Adrenal gland (tissue), 12 donors: ENCODE results near the gene CES1. TPM values are rescaled to one million over a fixed set of nuclear protein-coding genes. Genes with fewer than 3 reads are reported as not detected.
A peak's percentile ranks its signal among the peaks of the same experiment; 100 is the strongest.
"Not testable (repeated sequence)": the region's sequence is repeated elsewhere in the genome, so short reads cannot be mapped to it uniquely, and the experiment has no call there.

ENCODE experiments used
- DNase-seq, 7 donors: peaks; one replicate each; pipeline ENCODE4 v3.0.0-alpha.2; 2019 to 2020
- H3K27ac ChIP-seq, 5 donors: fragments of 200-600 bp; sonication (generic) in 4 of 5; 1 replicate in 3 of 5; 2 replicates in 2 of 5; pipeline versions ENCODE4 v1.5.1 to v1.8.0; 2016 to 2020; ENCODE audit warnings: mild to moderate bottlenecking in 1 of 5
- H3K27me3 ChIP-seq: fragments of 200-600 bp; 2 replicates; pipeline ENCODE4 v1.8.0; 2021
- H3K36me3 ChIP-seq, 2 donors: fragments of 200-600 bp; replicated peaks in 1 of 2; 1 replicate in 1 of 2; 2 replicates in 1 of 2; pipeline versions ENCODE4 v1.5.1 to v1.8.0; 2018 to 2022
- H3K4me1 ChIP-seq, 2 donors: fragments of 200-600 bp; replicated peaks in 1 of 2; 1 replicate in 1 of 2; 2 replicates in 1 of 2; pipeline versions ENCODE4 v1.5.1 to v1.8.0; 2018 to 2021
- H3K4me3 ChIP-seq, 4 donors: fragments of 200-600 bp; sonication (generic) in 3 of 4; one replicate each; pipeline ENCODE4 v1.5.1; 2016 to 2018
- H3K9me3 ChIP-seq, 3 donors: fragments of 200-600 bp; sonication (generic) in 1 of 3; replicated peaks in 1 of 3; 1 replicate in 2 of 3; 2 replicates in 1 of 3; pipeline versions ENCODE4 v1.5.1 to v1.8.0; 2016 to 2021
- POLR2A ChIP-seq, 2 donors: fragments of 450-650 bp; IDR thresholded peaks; one replicate each; pipeline ENCODE4 v1.6.1; 2017; ENCODE audit warnings: antibody characterized with exemption in 2 of 2, mild to moderate bottlenecking in 2 of 2, moderate library complexity in 1 of 2
- WGBS, 4 donors: extraction: QIAGEN DNeasy Blood & Tissue Kit in 2 of 4; methylation state at CpG; one replicate each; pipeline versions ENCODE4 v1.1.5 to v1.1.7; 2013 to 2017; 5-methylcytosine and 5-hydroxymethylcytosine counted together
- intact Hi-C, 2 donors: fragments of 100-400 bp; cut with DNase I; formaldehyde crosslinking; loops; one replicate each; pipeline versions ENCODE4 v1.14.1 to v1.15.0; 2022 to 2023
- polyA plus RNA-seq, 3 donors: library from polyadenylated mRNA; stranded (reverse); fragments of 200-250 nt in 2 of 3; fragments of 350-450 nt in 1 of 3; fragmentation: Illumina TruSeq in 1 of 3; extraction: RNeasy Lipid Tissue Mini Kit (QIAGEN cat#74804) in 1 of 3; gene quantifications; one replicate each; pipeline ENCODE4 v1.2.3, GENCODE V29; 2013 to 2014
- total RNA-seq, 9 donors: library from RNA; depleted of rRNA in 4 of 9; stranded (reverse); fragments of >200 nt in 4 of 9; fragments of 120-200 nt in 1 of 9; fragmentation: NEBNext Ultra II Directional in 1 of 9; extraction: Animal tissue kit (Norgen Biotek cat#: 25700) in 1 of 9; gene quantifications; one replicate each; pipeline versions ENCODE4 v1.1.0 to v1.2.4, GENCODE V29; 2013 to 2023
- TF ChIP-seq, protein P1 (sequence below), 6 experiments: fragments of 450-650 bp in 4 of 6; fragments of 200-600 bp in 2 of 6; sonication (generic) in 1 of 6; IDR thresholded peaks; 1 replicate in 5 of 6; 2 replicates in 1 of 6; pipeline versions ENCODE4 v1.5.1 to v1.8.0; 2016 to 2021; ENCODE audit warnings: antibody characterized with exemption in 6 of 6, mild to moderate bottlenecking in 2 of 6, moderate library complexity in 1 of 6
- donor health status: healthy with polysubstance abuse.
- donor health status: Bipolar disorder and iron deficiency.
- donor health status: DM: yes; HTN: yes; CAD: no.
- donor health status: DM: no; HTN: no; CAD: no.
- donor health status: DM: no; HTN: no; CAD: no.
- donor health status: DM: yes; HTN: yes; CAD: no.

The CES1 gene
- total and polyA plus RNA-seq, 12 donors = 0.11 to 103 (median 18.9) TPM

DNA sequence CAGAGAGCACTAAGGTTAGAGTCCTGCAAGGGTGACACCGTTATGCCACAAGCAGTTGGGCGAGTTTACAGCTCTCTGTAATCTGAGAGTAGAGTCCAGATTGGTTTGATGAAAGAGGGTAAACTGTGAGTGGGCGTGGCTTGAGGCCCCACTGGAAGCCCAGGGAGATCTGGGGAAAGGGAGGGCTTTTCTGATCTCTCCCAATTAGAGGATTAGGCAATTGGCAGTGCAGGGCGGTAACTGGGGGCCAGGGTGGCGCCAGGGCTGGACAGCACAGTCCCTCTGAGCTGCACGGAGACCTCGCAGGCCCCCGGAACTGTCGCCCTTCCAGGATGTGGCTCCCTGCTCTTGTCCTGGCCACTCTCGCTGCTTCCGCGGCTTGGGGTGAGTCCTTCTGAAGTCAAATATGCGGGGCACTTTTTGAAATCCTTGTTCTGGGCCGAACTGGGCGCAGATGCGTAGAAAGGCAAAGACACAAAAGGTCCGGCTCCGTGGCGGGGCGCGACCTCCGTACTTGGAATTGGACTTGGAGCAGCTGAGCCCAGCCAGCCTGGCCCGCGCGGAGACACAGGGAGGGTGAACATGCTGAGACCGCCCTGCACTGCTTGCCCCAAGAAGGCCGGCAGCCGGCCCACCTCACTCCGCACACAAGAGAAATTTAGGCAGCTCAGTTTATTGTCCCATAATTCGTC lies 72.4 kb downstream of the CES1 start:
- no peak overlapping the region for H3K27ac ChIP-seq
- peak in 2 of 7 donors; percentile 17 to 18 for DNase-seq
- WGBS, 4 donors = 33 to 68% (median 54%) methylated on average over 29 to 30 of the region's 30 CpGs
- no peaks in the 10 kb centered on the region for H3K4me1 ChIP-seq
- H3K4me3 ChIP-seq = no peak overlapping the region
- intact Hi-C loops = no loop called here
- no peaks in the 10 kb centered on the region for H3K9me3 ChIP-seq
- H3K36me3 ChIP-seq = no peaks in the 10 kb centered on the region
- TF ChIP-seq, protein P1, sequence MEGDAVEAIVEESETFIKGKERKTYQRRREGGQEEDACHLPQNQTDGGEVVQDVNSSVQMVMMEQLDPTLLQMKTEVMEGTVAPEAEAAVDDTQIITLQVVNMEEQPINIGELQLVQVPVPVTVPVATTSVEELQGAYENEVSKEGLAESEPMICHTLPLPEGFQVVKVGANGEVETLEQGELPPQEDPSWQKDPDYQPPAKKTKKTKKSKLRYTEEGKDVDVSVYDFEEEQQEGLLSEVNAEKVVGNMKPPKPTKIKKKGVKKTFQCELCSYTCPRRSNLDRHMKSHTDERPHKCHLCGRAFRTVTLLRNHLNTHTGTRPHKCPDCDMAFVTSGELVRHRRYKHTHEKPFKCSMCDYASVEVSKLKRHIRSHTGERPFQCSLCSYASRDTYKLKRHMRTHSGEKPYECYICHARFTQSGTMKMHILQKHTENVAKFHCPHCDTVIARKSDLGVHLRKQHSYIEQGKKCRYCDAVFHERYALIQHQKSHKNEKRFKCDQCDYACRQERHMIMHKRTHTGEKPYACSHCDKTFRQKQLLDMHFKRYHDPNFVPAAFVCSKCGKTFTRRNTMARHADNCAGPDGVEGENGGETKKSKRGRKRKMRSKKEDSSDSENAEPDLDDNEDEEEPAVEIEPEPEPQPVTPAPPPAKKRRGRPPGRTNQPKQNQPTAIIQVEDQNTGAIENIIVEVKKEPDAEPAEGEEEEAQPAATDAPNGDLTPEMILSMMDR (IDR thresholded peaks at IDR 0.05) = no peak
- TF ChIP-seq POLR2A (IDR thresholded peaks at IDR 0.05) = no peak
- no peaks in the 10 kb centered on the region for H3K27me3 ChIP-seq

DNA sequence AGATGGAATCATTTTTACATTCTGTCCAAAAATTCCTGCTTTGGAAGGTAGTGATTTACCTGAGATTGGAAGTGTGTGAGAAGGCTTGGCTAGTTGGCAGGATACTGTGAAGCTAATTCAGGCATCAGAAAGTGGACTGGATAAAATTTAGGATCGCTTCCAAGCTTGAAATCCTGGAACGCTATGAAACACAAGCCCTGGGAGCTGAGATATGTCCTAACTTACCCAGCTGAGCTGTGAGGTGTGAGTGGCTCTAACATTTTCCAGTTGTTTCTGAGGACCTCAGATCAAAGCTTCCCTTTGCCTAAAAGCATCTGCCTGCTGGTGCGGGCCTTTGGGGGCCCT lies 73.0 kb downstream of the CES1 start:
- H3K9me3 ChIP-seq, DNase-seq, H3K4me3 ChIP-seq, H3K27me3 ChIP-seq, H3K4me1 ChIP-seq, H3K27ac ChIP-seq, H3K36me3 ChIP-seq, intact Hi-C loops: not testable (repeated sequence)
- WGBS, 4 donors = 40 to 50% (median 48%) methylated on average over 3 of the region's 3 CpGs

DNA sequence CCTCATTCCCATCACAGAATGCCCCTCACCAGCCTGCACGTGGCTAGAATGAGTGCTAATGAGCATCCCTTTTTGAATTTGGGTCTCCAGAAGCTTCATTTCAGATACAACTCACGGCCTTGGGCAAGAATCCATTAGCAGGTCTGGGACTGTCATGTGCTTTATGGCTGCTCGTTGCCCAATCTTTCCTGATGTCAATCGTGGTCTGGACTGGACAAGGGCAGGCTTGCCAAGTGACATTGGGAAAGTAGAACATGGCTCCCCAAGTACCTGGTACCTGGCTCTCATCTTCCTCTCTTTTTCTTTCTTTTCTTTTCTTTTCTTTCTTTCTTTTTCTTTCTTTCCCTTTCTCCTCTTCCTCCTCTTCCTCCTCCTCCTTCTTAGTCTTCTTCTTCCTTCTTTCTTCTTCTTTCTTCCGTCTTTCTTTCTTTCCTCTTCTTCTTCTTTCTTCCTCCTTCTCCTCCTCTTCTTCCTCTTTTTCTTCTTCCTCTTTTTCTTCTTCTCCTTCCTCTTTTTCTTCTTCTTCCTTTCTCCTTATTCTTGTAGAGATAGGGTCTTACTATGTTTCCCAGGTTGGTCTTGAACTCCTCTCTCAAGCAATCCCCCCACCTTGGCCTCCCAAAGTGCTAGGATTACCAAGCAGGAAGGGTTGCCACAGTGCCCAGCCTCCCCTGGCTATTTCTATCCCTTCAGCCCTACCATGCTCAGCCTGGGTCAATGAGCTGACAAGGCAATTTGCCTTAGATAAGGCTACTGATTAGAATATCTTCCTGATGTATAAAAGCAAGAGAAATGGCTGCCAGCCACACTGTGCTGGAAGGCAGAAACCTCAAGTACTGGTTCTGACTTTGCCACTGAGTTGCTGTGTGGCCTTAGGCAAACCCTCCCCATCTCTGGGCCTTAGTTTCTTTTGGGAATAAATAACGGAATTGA lies 75.0 kb downstream of the CES1 start:
- intact Hi-C loops, H3K27me3 ChIP-seq, H3K9me3 ChIP-seq, H3K4me3 ChIP-seq, H3K27ac ChIP-seq, H3K36me3 ChIP-seq, H3K4me1 ChIP-seq: not testable (repeated sequence)
- DNase-seq = peak in 1 of 7 donors; percentile 13
- WGBS, 4 donors = 40 to 48% (median 44%) methylated on average over 6 of the region's 6 CpGs

DNA sequence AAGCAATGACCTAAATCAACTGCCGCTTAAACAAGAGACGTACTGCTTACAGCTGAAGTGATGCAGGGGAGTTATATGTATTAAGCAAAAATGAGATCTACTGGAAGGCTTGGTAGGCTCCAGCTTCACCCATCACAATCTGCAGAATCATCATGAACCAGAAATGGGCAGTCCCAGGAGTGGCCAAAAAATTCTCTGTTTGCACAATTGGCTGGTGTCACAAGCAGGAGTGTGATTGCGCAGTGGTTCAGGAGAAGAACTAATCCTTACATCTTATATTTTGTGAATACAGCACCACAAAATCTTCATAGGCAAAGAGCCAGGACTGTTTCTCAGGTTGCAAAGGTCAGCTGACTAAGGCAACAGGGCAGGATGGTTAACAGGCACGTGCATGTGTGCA lies 75.9 kb downstream of the CES1 start:
- H3K9me3 ChIP-seq = no peaks in the 10 kb centered on the region
- TF ChIP-seq, protein P1 (IDR thresholded peaks at IDR 0.05) = no peak
- no peak for TF ChIP-seq POLR2A (IDR thresholded peaks at IDR 0.05)
- no peaks in the 10 kb centered on the region for H3K4me1 ChIP-seq
- DNase-seq = no peak
- intact Hi-C loops = no loop called here
- no peaks in the 10 kb centered on the region for H3K27me3 ChIP-seq
- no peaks in the 10 kb centered on the region for H3K36me3 ChIP-seq
- WGBS, 4 donors = 71 to 79% (median 77%) methylated on average over 3 to 4 of the region's 4 CpGs
- no peak overlapping the region for H3K27ac ChIP-seq
- no peak overlapping the region for H3K4me3 ChIP-seq

DNA sequence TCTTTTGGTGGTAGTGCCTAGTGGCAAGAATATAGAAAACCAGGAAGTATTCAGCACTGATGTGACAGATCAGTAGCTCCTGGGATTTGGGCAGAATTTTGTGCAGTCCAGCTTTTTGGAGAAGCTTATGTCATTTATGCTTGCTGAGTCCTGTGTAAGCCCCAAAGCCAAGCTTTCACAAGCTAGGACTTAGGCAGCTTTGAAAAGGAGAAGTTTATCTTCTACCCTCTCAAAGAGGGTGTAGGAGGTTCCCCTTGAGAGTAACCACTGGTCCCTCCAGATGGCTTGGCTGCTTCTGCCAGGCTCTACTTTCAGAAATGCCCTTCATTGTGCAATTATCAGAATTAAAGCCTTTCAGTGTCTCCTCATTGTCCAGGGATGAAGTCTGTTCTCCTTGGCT lies 78.8 kb downstream of the CES1 start:
- no peak for TF ChIP-seq POLR2A (IDR thresholded peaks at IDR 0.05)
- TF ChIP-seq, protein P1 (IDR thresholded peaks at IDR 0.05) = no peak
- intact Hi-C loops = no loop called here
- DNase-seq = no peak
- Histone ChIP-seq H3K27me3 (no peaks in the 10 kb centered on the region), H3K36me3 (no peaks in the 10 kb centered on the region), H3K27ac (no peak overlapping the region), H3K4me1 (no peaks in the 10 kb centered on the region), H3K9me3 (no peaks in the 10 kb centered on the region), H3K4me3 (no peak overlapping the region)

DNA sequence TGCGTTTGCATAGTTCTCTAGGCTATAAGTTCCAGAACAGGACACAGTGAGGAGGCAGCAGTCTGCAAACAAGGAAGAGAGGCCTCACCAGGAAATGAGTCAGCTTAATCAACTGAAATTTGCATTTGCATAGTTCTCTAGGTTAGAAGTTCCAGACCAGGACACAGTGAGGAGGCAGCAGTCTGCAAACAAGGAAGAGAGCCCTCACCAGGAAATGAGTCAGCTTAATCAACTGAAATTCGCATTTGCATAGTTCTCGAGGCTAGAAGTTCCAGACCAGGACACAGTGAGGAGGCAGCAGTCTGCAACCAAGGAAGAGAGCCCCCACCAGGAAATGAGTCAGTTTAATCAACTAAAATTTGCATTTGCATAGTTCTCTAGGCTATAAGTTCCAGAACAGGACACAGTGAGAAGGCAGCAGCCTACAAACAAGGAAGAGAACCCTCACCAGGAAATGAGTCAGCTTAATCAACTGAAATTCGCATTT lies 79.7 kb downstream of the CES1 start:
- H3K4me3 ChIP-seq, intact Hi-C loops, H3K9me3 ChIP-seq, H3K4me1 ChIP-seq, H3K27me3 ChIP-seq, H3K27ac ChIP-seq, DNase-seq, H3K36me3 ChIP-seq: not testable (repeated sequence)
- 49 to 64% (median 57%) methylated on average over 4 of the region's 4 CpGs for WGBS, 4 donors
